GM12891 (cell line): ENCODE data around the gene ADGRL3.

Source experiments
- DNase-seq: peaks from one replicate; pipeline ENCODE4 v3.0.0; 2011; ENCODE audit warnings: low spot score; ENCODE audit not compliant: insufficient read length
- FAIRE-seq: peaks from 2 replicates; lab custom pipeline; 2011; peaks lifted over from hg19 to GRCh38; lab: Jason Lieb, UNC
- PAX5 ChIP-seq: IDR thresholded peaks from 2 replicates; pipeline ENCODE4 v1.6.1; 2011; ENCODE audit warnings: low read length, moderate library complexity, mild to moderate bottlenecking; ENCODE audit not compliant: insufficient read depth, severe bottlenecking
- POLR2A ChIP-seq: IDR thresholded peaks from 2 replicates; pipeline ENCODE4 v1.6.1; 2011; ENCODE audit warnings: low read depth, low read length, control low read depth
- POLR2AphosphoS5 ChIP-seq: IDR thresholded peaks from 2 replicates; pipeline ENCODE4 v1.6.1; 2011; ENCODE audit warnings: low read depth, low read length, control low read depth
- POU2F2 ChIP-seq: IDR thresholded peaks from 2 replicates; pipeline ENCODE4 v1.6.1; 2011; ENCODE audit warnings: low read depth, mild to moderate bottlenecking, control low read depth, low read length, moderate library complexity
- SPI1 ChIP-seq: IDR thresholded peaks from 2 replicates; pipeline ENCODE4 v1.6.1; 2011; ENCODE audit warnings: low read depth, low read length, control low read depth
- TAF1 ChIP-seq: IDR thresholded peaks from 2 replicates; pipeline ENCODE4 v1.6.1; 2011; ENCODE audit warnings: low read depth, low read length, control low read depth

Gene ADGRL3

GRCh38 chr4:61911313-61911756 is 711.2 kb downstream of the ADGRL3 start:
- TF ChIP-seq POLR2AphosphoS5 (no peak), POU2F2 (no peak), PAX5 (no peak), POLR2A (no peak), SPI1 (no peak), TAF1 (no peak)
- FAIRE-seq (no peak), DNase-seq (no peak)

- DNase-seq: no peak
- TF ChIP-seq TAF1: no peak
- no peak for TF ChIP-seq POLR2A
- no peak for TF ChIP-seq PAX5
- no peak for TF ChIP-seq SPI1
- no peak for TF ChIP-seq POU2F2
- TF ChIP-seq POLR2AphosphoS5: no peak
- no peak for FAIRE-seq
Measured at GRCh38 chr4:61913619-61914018, 713.5 kb downstream of the ADGRL3 start.

GRCh38 chr4:61915501-61915900 is 715.4 kb downstream of the ADGRL3 start:
- FAIRE-seq: no peak
- no peak for DNase-seq
- TF ChIP-seq PAX5: no peak
- TF ChIP-seq POLR2A: no peak
- TF ChIP-seq SPI1: no peak
- no peak for TF ChIP-seq POU2F2
- no peak for TF ChIP-seq TAF1

GRCh38 chr4:61918507-61918906 is 718.4 kb downstream of the ADGRL3 start:
- DNase-seq: no peak
- TF ChIP-seq POU2F2 (no peak), POLR2AphosphoS5 (no peak), POLR2A (no peak), SPI1 (no peak), PAX5 (no peak), TAF1 (no peak)
- no peak for FAIRE-seq

- no peak for DNase-seq
- no peak for TF ChIP-seq POLR2AphosphoS5
- no peak for TF ChIP-seq POU2F2
- TF ChIP-seq PAX5: no peak
- no peak for TF ChIP-seq POLR2A
- no peak for TF ChIP-seq SPI1
- TF ChIP-seq TAF1: no peak
- FAIRE-seq: no peak
Measured at GRCh38 chr4:61918987-61919386, 718.9 kb downstream of the ADGRL3 start.

GRCh38 chr4:61919561-61919960 is 719.4 kb downstream of the ADGRL3 start:
- TF ChIP-seq SPI1 (no peak), POLR2A (no peak), POLR2AphosphoS5 (no peak), POU2F2 (no peak), PAX5 (no peak), TAF1 (no peak)
- DNase-seq: no peak
- FAIRE-seq: no peak

- no peak for TF ChIP-seq POU2F2
- no peak for TF ChIP-seq POLR2AphosphoS5
- no peak for TF ChIP-seq POLR2A
- no peak for TF ChIP-seq TAF1
- no peak for TF ChIP-seq SPI1
- no peak for TF ChIP-seq PAX5
- no peak for DNase-seq
- FAIRE-seq: no peak
Measured at GRCh38 chr4:61921920-61922319, 721.8 kb downstream of the ADGRL3 start.

- FAIRE-seq: no peak
- TF ChIP-seq POLR2AphosphoS5 (no peak), SPI1 (no peak), PAX5 (no peak), POU2F2 (no peak), TAF1 (no peak), POLR2A (no peak)
Measured at GRCh38 chr4:61922766-61923165, 722.6 kb downstream of the ADGRL3 start.

GRCh38 chr4:61923179-61923578 is 723.1 kb downstream of the ADGRL3 start:
- no peak for FAIRE-seq

More at GRCh38 chr4:61922766-61923165, 722.6 kb downstream of the ADGRL3 start:
- no peak for DNase-seq

GRCh38 chr4:61924131-61924530 is 724.0 kb downstream of the ADGRL3 start:
- FAIRE-seq (no peak), DNase-seq (no peak)
- TF ChIP-seq POLR2AphosphoS5 (no peak), POLR2A (no peak), TAF1 (no peak), SPI1 (no peak), POU2F2 (no peak), PAX5 (no peak)

More at GRCh38 chr4:61923179-61923578, 723.1 kb downstream of the ADGRL3 start:
- TF ChIP-seq POLR2AphosphoS5 (no peak), PAX5 (no peak), POU2F2 (no peak), TAF1 (no peak), SPI1 (no peak), POLR2A (no peak)
- DNase-seq: no peak

- DNase-seq: no peak
- no peak for FAIRE-seq
- no peak for TF ChIP-seq POLR2A
- no peak for TF ChIP-seq POU2F2
- TF ChIP-seq TAF1: no peak
- no peak for TF ChIP-seq POLR2AphosphoS5
- TF ChIP-seq PAX5: no peak
- no peak for TF ChIP-seq SPI1
Measured at GRCh38 chr4:61933527-61933926, 733.4 kb downstream of the ADGRL3 start.
